ENCODE data around the gene RALGAPA1. TPM values are rescaled to one million over a fixed set of nuclear protein-coding genes. Genes with fewer than 3 reads are reported as not detected.

Gene RALGAPA1
- total and polyA plus RNA-seq, 8 donors, result 6.0 to 482 (median 128) TPM

DNA sequence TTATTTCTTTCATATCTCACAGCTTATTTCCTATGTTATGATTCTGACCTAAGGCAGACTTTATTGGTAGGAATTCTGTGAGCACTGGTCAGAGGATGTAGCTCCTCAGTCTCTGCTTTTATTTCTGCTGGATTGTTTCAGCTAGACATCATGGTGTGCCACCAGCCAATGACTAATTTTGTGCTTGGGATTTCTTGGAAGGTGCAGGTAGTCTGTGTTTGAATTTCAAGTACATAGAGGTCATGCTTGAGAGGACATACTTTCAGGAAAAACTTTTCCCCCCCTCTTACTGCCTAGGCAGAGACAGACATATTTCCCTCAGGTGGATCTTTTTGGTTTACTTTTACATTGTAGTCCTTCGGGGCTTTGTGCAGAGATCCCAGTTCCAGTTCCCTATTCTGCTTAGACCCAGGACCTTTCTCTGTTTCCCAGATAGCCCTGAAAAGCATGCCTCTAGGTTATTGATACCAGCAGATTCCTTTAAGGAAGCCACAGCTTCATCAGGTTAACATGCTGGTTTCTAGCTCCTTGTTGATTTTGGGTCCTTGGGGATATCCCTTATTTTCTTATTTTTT, 45.7 kb upstream of the RALGAPA1 start:
- intact Hi-C loops (cut with DNase I; ENCODE audit: low total_unique reads), result no loop called here
- no peak for TF ChIP-seq CTCF (IDR thresholded peaks at IDR 0.05)
- no peak for TF ChIP-seq POLR2A (IDR thresholded peaks at IDR 0.05)
- TF ChIP-seq EP300 (IDR thresholded peaks at IDR 0.05), result no peak
- TF ChIP-seq POLR2AphosphoS5 (IDR thresholded peaks at IDR 0.05), result no peak
- H3K27ac ChIP-seq, result no peak overlapping the region
- peaks cover 0 to 8% (median 0%) of the 10 kb centered on the region in 4 donors for H3K9me3 ChIP-seq
- no peak for DNase-seq
- no peaks in the 10 kb centered on the region for H3K27me3 ChIP-seq
- peaks cover 0 to 37% (median 34%) of the 10 kb centered on the region in 4 donors for H3K36me3 ChIP-seq
- WGBS, 5 donors, result 79 to 94% (median 83%) methylated on average over 1 of the region's 1 CpG
- no peak overlapping the region for H3K4me3 ChIP-seq
- H3K4me1 ChIP-seq, result no peaks in the 10 kb centered on the region

DNA sequence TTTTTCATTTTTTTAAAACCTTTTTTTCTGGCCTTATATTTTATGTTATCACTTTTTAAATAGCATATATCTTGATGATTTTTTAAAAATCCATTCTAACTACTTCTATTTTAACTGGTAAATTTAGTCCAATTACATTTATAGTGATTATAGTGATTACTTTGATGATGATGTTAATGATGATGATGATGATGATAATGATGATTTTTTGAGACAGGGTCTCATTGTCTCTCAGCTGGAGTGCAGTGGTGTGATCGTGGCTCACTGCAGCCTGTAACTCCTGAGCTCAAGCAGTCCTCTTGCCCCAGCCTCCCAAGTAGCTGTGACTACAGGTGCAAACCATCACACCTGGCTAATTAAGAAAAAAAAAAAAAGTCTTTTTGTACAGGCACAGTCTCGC, 44.1 kb upstream of the RALGAPA1 start:
- Histone ChIP-seq H3K27me3 (no peaks in the 10 kb centered on the region), H3K27ac (no peak overlapping the region), H3K36me3 (peaks cover 0 to 38% (median 31%) of the 10 kb centered on the region in 4 donors), H3K4me3 (no peak overlapping the region), H3K4me1 (no peaks in the 10 kb centered on the region), H3K9me3 (peaks cover 0 to 8% (median 0%) of the 10 kb centered on the region in 4 donors)
- TF ChIP-seq CTCF (IDR thresholded peaks at IDR 0.05) (no peak), POLR2A (IDR thresholded peaks at IDR 0.05) (no peak), POLR2AphosphoS5 (IDR thresholded peaks at IDR 0.05) (no peak), EP300 (IDR thresholded peaks at IDR 0.05) (no peak)
- intact Hi-C loops (cut with DNase I; ENCODE audit: low total_unique reads), result no loop called here
- DNase-seq, result no peak
- WGBS, 5 donors, result 94 to 100% (median 98%) methylated on average over 2 of the region's 2 CpGs

DNA sequence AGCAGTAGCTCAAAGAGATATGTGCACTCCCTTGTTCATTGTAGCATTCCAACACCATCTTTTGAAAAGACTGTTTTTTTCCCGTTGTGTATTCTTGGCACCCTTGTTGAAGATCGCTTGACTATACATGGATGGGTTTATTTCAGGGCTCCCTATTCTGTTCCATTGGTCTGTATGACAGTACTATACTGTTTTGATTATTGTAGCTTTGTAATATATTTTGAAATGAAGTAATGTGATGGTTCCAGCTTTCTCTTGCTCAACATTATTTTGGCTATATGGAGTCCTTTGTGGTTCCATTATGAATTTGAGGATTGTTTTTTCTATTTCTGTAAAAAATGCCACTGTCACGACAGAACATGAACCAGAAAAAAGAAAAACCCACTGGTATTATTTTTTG, 42.7 kb upstream of the RALGAPA1 start:
- 80 to 98% (median 95%) methylated on average over 3 of the region's 3 CpGs for WGBS, 5 donors
- DNase-seq, result no peak
- Histone ChIP-seq H3K36me3 (peaks cover 0 to 47% (median 37%) of the 10 kb centered on the region in 4 donors), H3K4me3 (no peak overlapping the region), H3K27ac (no peak overlapping the region), H3K9me3 (peaks cover 0 to 8% (median 0%) of the 10 kb centered on the region in 4 donors), H3K4me1 (no peaks in the 10 kb centered on the region), H3K27me3 (no peaks in the 10 kb centered on the region)
- intact Hi-C loops (cut with DNase I; ENCODE audit: low total_unique reads), result no loop called here
- TF ChIP-seq EP300 (IDR thresholded peaks at IDR 0.05) (no peak), POLR2AphosphoS5 (IDR thresholded peaks at IDR 0.05) (no peak), CTCF (IDR thresholded peaks at IDR 0.05) (no peak), POLR2A (IDR thresholded peaks at IDR 0.05) (no peak)

DNA sequence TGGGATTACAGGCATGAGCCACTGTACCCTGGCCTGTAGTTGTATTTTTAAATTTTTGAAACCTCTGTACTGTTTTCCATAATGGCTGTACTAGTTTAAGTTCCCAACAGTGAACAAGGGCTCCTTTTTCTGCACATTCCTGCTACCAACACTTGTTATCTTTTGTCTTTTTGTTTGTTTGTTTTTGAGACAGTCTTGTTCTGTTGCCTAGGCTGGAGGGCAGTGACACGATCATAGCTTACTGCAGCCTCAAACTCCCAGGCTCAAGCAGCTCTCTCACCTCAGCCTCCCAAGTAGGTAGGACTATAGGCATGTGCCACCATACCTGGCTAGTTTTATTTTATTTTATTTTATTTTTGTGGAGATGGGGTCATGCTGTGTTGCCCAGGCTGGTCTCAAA, 40.0 kb upstream of the RALGAPA1 start:
- Histone ChIP-seq H3K27ac (no peak overlapping the region), H3K36me3 (peaks cover 0 to 67% (median 55%) of the 10 kb centered on the region in 4 donors), H3K9me3 (peaks cover 0 to 8% (median 0%) of the 10 kb centered on the region in 4 donors), H3K27me3 (no peaks in the 10 kb centered on the region), H3K4me3 (no peak overlapping the region), H3K4me1 (no peaks in the 10 kb centered on the region)
- 76 to 90% (median 87%) methylated on average over 1 of the region's 1 CpG for WGBS, 5 donors
- TF ChIP-seq POLR2A (IDR thresholded peaks at IDR 0.05) (no peak), CTCF (IDR thresholded peaks at IDR 0.05) (no peak), POLR2AphosphoS5 (IDR thresholded peaks at IDR 0.05) (no peak), EP300 (IDR thresholded peaks at IDR 0.05) (no peak)
- DNase-seq, result no peak
- intact Hi-C loops (cut with DNase I; ENCODE audit: low total_unique reads), result no loop called here

Data from stomach (tissue), 9 donors.